Activated CD8-positive, alpha-beta memory T cell treated with anti-CD3 and anti-CD28 coated beads, Interleukin-2, amount 50 U/mL, for 24 hours (primary cell): ENCODE data around the gene EVA1B.

ENCODE experiments used
- DNase-seq: peaks from one replicate; pipeline ENCODE4 v3.0.0-alpha.2; 2020; ENCODE audit errors: extremely low read depth

EVA1B gene

DNA sequence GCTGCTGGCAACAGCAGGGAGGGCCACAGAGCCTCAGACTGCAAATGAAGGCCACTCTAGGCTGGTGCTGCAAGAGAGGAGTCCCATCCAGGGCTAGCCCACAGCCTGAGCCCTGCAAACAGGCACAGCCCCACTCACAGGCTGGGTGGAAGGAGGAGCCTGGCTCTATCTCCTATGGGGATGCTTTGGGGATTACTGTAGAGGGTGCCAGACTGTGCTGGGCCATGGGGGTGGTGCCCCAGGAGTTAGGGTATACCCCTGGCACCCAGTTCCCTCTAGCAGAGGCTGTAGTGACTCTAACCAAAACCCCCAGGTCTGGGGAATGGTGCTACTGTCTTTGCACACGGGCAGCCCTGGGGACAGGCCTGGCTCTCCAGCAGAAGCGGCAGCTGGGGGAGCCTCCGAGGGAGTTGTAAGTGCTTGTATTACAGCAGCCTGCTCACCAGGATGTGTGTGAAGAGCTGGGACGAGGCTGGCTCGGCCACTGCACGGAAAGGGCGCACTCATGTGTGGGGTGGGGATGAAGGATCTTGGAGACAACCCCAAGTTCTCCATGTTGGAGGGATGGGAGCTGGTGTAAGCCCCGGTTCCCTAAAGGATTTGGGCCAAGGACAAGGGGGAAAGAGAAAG is 23.4 kb upstream of the EVA1B start:
- DNase-seq, result no peak

- no peak for DNase-seq
Measured at GRCh38 chr1:36345353-36345752, 21.9 kb upstream of the EVA1B start.

- DNase-seq, result no peak
Measured at GRCh38 chr1:36344395-36344680, 20.9 kb upstream of the EVA1B start.

GRCh38 chr1:36343651-36344394 is 20.4 kb upstream of the EVA1B start:
- DNase-seq, result no peak

GRCh38 chr1:36342426-36343185 is 19.2 kb upstream of the EVA1B start:
- no peak for DNase-seq

DNA sequence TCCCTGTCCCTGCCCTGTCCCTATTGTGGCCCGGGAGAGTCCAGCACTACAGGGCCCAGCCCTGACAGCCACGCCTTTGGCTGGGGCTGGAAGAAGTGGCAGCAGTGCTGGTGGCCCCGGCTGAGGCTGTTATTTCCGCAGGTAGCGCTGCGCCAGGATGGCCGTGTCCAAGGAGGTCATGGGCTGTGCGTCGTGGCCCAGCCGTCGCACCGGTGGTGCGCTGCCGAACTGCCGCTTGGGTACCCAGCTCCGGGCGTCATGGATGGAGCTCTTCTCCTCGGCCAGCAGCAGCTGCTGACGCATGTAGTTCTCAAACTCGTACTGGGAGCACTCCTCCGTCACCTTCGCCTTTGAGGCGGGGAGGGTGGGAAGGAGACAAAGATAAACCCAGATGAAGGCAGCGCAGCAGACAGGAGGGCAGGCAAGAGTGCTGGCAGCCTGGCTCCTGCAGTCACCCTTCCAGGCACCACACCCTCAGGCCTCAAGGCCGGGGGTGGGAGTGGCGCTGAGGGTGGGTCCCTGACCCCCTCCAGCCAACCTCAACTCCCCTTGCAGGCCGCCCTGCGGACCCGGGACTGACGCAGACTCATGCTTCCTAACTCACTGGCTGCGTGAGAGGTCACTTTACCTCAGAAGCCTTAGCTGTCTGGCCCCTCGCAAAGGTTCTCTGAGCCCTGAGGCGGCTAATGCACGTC is 18.3 kb upstream of the EVA1B start:
- DNase-seq, result no peak

DNA sequence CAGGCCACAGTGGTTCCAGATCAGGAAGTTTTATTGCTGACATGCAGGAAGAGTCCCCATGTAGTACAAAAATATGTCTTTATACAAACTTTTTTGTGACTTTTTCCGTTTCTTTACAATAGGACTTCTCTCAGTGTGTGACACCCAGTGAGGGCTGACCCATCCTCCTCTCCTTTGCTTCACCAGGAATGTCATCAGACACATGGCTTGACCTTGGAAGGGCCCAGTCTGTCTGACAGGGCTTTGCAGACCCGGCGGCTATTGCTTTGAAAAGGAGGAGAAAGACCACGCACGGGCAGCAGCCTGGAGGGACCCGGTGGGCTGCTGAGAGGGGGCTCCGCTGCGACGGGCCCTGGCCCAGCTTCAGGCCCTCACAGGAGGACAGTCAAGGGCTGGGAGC is 16.2 kb upstream of the EVA1B start:
- no peak for DNase-seq

- DNase-seq, result no peak
Measured at GRCh38 chr1:36339215-36339614, 15.8 kb upstream of the EVA1B start.

- DNase-seq, result no peak
Measured at GRCh38 chr1:36337830-36338229, 14.4 kb upstream of the EVA1B start.

GRCh38 chr1:36330940-36331339 is 7.5 kb upstream of the EVA1B start:
- no peak for DNase-seq

- no peak for DNase-seq
Measured at GRCh38 chr1:36329817-36330216, 6.4 kb upstream of the EVA1B start.

- DNase-seq, result no peak
Measured at GRCh38 chr1:36328713-36329112, 5.3 kb upstream of the EVA1B start.

- no peak for DNase-seq
Measured at GRCh38 chr1:36328088-36328480, 4.6 kb upstream of the EVA1B start.

- DNase-seq, result no peak
Measured at GRCh38 chr1:36327421-36328087, 4.1 kb upstream of the EVA1B start.

DNA sequence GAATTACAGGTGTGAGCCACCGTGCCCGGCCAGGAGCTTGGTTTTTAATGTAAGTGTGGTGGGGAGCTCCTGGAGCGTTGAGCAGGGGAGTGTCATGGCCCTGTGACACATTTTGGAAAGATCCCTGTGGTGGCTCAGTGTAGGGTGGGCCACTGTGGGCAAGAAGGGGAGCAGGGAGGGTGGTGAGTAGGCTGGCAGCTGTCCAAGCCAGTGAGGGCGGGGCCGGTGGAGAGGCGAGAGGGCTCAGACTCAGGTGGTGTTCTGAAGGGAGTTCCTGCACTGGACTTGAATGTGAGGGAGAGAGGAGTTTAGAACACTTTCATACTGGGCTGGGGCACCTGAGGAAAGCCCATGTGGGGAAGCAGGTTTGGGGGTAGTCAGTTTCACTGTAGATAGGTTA is 3.1 kb upstream of the EVA1B start:
- no peak for DNase-seq

DNA sequence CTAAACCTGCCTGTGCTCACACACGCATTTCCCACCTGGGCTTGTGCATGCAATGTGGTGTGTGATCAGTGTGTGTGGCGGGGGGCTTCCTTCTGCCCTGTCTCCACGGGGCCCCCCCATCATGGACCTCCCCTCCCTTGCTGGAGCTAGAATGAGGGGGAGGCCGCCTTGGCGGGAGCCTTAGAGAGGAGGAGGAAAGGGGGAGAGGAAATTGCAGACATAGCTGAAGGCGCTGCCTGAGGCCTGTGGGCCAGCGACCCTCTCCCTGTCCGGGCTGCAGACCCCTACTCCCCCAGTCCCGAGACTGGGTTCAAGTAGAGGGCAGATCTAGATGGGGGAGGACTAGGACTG is 883 bp upstream of the EVA1B start:
- DNase-seq, result no peak

DNA sequence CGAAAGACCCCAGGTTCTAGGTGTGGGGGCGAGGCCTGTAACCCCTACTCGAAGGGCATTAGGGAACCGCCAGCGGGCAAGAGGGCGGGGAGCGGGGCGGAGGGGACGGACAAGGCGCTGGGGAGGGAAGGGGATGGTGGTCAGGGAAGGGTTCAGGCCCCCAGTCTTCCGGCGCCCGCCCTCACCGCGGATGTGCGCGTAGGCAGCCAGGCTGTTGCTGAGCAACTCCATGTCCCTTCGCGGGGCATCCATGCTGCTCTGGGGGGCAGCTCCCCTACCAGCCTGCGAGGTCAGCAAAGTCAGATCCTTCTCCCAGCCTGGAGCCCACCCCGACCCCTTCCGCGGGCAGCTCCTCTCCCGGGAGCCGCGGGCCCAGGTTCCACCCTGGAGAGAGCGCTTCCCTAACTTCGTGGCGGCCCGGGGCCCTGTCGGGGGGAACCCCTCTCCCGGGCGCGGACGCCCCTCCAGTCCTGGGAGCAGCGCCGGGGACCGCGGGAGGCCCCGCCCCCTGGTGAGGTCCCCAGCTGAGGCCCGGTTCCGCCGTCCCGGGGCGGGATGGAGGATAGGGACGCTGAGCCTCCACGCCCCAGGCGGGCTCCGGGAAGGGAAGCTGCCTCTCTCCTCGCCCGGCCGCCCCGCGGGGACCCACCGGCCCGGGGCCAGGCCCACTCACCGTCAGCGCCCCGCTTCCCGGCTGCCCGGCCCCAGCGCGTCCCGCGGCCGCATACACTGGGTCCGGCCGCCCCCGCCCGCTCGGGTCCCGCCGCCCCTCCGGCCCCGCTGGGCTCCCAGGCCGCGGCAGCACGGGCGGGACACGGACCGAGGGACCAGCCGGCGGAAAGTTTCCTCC is 434 bp downstream of the EVA1B start:
- DNase-seq, result no peak

DNA sequence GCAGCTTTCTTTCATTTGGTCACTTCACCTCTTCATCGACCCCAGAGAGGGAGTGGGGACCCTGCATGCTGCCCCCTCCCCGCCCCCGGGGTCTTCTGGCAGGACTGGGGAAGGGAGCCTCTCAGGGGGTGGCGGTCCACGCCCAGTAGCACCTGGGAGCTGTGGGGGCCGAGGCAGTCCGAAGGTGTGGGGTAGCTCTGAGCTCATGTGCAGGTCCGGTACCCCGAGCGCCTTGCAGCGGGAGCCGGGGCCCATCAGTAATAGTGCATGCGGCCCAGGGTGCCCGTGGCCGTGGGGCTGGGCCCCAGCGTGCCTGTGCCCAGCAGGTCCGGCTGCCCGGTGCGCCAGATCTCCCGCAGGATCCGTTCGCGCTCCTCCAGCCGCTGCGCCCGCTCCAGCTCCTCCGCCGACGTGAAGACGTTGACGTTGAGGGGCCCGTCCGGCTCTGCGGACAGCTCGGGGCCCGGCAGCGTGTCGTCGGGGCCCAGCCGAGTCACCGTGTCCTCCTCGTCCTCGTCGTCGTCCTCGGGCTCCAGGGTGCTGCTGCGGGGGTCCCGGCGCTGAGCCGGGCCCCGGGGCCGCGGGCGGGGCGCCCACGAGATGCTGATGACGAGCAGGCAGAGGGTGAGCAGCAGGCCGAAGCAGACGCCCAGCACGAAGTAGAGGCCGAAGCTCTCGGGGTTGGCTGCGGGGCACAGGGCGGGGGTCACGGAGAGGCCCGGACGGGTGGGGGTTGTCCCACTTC is 1.2 kb downstream of the EVA1B start:
- DNase-seq, result no peak

GRCh38 chr1:36321119-36321951 is 2.1 kb downstream of the EVA1B start:
- DNase-seq, result no peak

DNA sequence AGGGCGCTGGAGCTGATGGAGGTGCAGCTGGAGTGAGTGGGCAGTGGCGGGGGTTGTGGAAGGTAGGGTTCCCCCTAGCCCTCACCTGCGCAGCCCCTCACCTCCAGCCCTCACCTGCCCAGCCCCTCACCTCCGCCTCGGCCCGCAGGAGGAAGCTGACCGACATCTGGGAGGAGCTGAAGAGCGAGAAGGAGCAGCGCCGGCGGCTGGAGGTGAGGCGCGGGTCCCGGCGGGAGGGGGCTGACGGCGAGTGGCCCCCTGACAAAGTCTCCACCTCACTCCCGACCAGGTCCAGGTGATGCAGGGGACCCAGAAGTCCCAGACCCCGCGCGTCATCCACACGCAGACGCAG is 2.7 kb downstream of the EVA1B start:
- DNase-seq, result no peak
